T-helper 2 cell treated with Interferon-gamma antibody and Interleukin-4, amounts not matched to agents 100 ng/mL and 5 ng/mL, for 36 hours (primary cell): ENCODE measurements around the gene SSNA1. TPM values are rescaled to one million over a fixed set of nuclear protein-coding genes. Genes with fewer than 3 reads are reported as not detected.

Experiments used
- intact Hi-C: fragments of 100-400 bp; cut with micrococcal nuclease; formaldehyde crosslinking; loops from one replicate; pipeline ENCODE4 v1.15.1; 2023
- total RNA-seq: library from RNA; stranded (reverse); gene quantifications from 2 replicates; pipeline ENCODE4 v1.2.3, GENCODE V29; 2022

The SSNA1 gene
- total RNA-seq, 1 donor from 2014 or later: 88.3 TPM

DNA sequence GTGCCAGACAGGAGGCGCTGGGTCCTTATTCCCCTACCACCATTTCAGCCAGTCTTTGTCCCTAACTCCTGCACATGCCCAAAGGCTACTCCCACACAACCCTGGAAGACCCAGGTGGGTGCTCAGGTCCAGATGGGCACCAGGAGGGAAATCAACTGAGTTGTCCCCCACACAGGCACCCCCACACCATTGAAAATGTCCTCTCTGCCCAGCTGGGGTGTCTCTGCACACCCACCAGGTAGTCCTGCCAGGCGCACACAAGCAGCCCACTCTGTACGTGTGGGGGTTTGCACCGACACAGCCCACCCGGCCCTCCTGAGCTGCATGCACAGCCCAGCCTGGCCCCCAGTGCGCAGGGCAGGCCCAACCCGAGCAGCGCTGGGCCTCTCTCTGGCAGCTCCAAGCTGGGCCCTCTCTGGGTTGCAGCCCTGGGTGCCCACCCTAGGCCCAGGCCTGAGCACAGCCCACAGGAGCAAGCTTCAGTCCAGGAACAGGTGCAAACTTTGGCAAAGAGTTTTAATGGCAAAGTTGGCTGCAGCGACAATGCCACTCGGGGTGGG is 31.4 kb downstream of the SSNA1 start:
- intact Hi-C loops: loop anchor here (10.0 kb wide), 1 partner anchor 415 kb away; the partner anchor contains the start of gene RABL6

GRCh38 chr9:137220317-137221094 is 32.0 kb downstream of the SSNA1 start:
- intact Hi-C loops: loop anchor here (10.0 kb wide), 1 partner anchor 416 kb away; the partner anchor contains the start of gene RABL6

DNA sequence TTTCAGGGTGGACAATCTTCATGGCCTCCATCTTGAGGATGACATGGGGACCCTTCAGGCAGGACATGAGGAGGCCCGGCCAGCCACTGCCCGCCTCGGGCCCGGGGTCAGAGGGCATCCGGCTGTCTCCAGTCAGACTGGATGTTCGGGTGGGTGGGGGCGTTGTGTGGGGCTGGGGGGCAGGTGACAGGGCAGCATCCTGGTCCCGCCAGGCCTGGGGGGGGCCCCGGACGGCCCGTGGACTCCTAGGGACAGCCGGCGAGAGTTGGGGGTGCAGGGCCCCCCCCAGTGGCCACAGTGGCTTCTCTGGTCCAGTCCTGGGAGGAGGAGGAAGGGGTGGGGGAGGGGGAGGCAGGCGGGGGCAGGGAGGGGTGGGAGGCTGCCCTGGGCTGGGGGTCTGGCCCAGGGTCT is 32.6 kb downstream of the SSNA1 start:
- intact Hi-C loops: loop anchor here (10.0 kb wide), 1 partner anchor 416 kb away; the partner anchor contains the start of gene RABL6

GRCh38 chr9:137221506-137222111 is 33.1 kb downstream of the SSNA1 start:
- intact Hi-C loops: loop anchor here (2.0 to 10.0 kb wide), 3 partner anchors 33 to 417 kb away; partner anchors contain the start of genes NELFB and RABL6

- intact Hi-C loops: loop anchor here (1.0 to 10.0 kb wide), 8 partner anchors 17 to 418 kb away; partner anchors contain the start of genes ANAPC2, DPP7, NDOR1 and NELFB
Observed at GRCh38 chr9:137222190-137223077, 34.0 kb downstream of the SSNA1 start, which contains the start of gene RNF208. Gene RNF208, minus strand, starts transcription at chr9:137222240. Its CDS starts 1,028 bp downstream, at chr9:137221212.

GRCh38 chr9:137223078-137223970 is 34.8 kb downstream of the SSNA1 start:
- intact Hi-C loops: loop anchor here (1.0 to 10.0 kb wide), 8 partner anchors 18 to 419 kb away; partner anchors contain the start of genes ANAPC2, DPP7, NDOR1 and NELFB

DNA sequence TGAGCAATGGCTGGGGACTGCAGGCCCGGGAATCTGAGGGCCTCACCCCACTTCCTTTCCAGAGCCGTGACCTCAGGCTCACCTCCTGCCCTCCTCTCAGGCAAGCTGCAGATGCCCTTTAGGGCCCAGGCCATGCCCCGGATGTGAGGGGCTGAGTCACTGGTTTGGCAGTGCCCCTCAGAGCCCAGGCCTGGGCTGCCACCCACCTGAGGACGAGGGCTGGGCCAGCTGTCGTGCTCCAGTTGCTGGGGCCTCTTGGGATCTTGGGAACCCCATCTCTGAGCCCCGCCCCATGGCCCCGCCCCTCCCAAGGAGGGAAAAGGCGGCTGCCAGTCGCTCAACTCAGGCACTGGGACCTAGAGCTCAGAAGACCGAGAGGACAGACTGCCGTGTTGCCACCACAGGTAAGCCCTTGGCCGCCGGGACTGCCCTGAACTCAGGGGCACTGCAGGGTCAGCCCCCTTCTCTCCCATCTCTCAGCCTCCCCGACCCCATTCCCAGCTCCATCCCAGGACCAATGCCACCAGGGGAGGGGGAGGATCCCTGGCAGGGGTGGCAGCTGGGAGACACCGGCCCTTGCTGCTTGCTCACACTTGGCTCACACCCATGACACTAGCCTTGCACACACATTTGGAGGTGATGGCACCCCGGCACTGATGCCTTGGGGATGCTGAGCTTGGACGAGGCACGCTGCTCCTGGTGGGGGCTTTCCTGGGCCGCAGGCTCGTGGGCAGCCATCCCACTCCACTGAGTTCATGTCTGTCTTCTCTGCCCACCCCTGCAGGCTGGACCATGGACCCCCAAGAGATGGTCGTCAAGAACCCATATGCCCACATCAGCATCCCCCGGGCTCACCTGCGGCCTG is 36.6 kb downstream of the SSNA1 start, which contains the start of gene CYSRT1:
CYSRT1 (plus strand) TSS at position 345 of the 865 bp plus-strand sequence; CDS start at position 793, 448 bp downstream.
- intact Hi-C loops: loop anchor here (10.0 kb wide), 1 partner anchor 420 kb away; the partner anchor contains the start of gene RABL6

DNA sequence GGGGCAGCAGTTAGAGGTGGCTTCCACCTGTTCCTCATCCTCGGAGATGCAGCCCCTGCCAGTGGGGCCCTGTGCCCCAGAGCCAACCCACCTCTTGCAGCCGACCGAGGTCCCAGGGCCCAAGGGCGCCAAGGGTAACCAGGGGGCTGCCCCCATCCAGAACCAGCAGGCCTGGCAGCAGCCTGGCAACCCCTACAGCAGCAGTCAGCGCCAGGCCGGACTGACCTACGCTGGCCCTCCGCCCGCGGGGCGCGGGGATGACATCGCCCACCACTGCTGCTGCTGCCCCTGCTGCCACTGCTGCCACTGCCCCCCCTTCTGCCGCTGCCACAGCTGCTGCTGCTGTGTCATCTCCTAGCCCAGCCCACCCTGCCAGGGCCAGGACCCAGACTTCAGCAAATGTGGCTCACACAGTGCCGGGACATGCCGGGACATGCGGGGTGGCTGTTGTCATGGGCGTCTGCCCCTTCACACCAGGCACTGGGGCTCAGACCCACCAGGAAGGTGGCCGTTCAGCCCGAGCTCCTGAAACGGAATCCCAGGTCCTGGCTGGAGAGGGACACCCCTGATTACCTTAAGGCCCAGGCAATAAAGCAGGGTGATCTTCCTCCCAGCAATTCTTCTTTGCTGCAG is 37.3 kb downstream of the SSNA1 start:
- intact Hi-C loops: loop anchor here (10.0 kb wide), 1 partner anchor 421 kb away; the partner anchor contains the start of gene RABL6

DNA sequence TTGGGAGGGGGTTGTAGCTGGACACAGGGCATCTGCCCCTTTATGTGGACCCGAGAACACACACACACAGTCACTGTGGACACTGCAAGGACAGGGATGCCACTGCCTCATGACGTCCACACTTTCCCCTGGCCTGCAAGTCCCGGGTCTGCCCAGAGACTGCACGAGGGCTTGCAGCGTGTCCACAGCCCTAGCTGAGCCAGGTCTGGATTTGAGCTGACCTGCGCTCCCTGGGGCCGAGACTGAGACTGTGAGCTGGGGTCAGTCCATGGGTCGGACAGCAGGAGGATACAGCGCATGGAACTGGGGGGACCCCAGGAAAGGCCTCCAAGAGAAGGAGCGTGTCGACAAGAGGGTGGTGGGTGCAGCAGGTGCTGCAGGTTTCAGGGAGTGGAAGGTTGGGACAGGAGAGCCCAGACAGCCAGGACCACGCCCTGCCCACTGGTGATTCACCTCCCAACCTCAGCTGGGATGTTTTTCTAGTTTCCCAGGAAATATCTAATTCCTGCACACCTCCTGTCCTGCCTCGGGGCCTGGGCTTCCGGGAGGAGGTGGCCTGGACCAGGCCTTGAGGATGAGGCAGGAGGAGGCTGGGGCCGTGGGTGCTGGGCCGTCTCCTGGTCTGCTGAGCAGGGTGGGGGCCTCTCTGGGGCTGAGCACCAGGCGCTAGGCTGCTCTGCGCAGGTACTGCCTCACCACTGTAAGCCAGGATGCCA is 38.0 kb downstream of the SSNA1 start:
- intact Hi-C loops: loop anchor here (10.0 kb wide), 1 partner anchor 422 kb away; the partner anchor contains the start of gene RABL6

DNA sequence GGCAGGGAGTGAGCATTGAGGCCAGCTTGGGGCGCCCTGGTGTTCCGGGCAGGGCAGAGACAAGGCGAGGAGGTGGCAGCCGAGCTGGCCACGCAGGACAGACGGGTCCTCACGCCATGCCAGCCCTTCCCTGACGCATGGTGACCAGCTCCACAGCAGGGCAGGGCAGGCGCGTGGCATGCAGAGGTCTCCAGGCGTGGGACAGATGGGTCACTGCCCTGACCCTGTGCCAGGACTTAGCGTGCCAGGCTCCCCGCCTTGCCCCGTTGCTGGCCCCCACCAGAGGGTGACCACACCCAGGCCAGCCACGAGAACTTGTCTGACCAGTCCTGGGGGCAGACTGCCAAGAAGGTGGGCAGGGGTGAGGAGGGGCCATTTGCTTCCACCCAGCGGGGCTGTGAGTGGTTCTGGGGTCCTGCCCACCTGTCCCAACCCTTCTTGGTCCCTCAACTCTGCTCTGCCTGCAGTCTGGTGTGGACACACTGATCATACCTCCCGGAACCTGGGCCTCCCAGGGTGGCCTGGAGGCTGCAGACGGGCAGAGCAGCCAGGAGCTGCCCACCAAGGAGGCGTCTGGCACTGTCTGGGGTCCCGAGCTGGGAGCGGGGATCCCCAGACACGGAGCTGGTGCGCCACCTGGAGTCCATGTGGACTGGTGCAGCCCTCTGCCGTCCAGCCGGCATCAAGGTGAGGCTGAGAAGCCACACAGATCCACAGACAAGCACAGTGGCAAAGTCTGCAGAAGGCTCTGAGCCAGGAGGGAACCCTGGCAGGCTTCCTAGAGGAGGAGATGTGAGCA is 38.8 kb downstream of the SSNA1 start, which contains the start of gene RNF224:
RNF224 (plus strand) TSS at position 449 of the 799 bp plus-strand sequence. CDS start 834 bp downstream, outside the sequence.
- intact Hi-C loops: loop anchor here (10.0 kb wide), 1 partner anchor 422 kb away; the partner anchor contains the start of gene RABL6

DNA sequence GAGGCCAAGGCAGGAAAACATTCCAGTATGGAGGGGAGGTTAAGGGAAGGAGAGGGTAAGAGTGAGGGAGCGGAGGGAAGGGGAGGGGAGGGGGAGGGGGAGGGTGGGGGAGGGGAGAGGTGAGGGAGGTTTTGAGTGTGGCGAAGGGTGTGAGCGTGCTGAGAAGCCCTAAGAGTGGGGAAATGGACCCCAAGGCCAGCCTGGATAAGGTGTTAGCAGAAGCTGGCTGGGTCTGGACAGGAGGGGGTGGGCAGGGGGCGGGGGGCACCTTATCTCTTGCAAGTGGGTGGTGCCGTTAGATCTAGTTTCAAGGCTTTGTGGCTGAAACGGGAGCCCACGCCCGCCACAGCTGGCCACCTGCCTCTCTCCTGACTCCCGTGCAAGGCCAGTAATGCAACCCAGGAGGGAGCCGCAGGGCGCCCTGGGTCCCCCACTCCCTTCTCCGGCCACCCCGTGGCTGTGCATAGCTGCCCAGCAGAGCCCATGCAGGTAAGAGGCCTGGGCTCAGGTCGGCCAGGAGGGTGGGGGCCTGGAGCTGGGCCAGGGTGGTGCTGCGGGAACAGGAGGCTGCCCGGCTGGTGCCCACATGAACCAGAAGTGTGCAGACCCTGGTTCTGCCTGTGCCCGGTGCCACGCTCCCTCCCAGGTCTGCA is 39.5 kb downstream of the SSNA1 start:
- intact Hi-C loops: loop anchor here (10.0 kb wide), 1 partner anchor 423 kb away; the partner anchor contains the start of gene RABL6

- intact Hi-C loops: loop anchor here (10.0 kb wide), 1 partner anchor 424 kb away; the partner anchor contains the start of gene RABL6
Observed at GRCh38 chr9:137228506-137228967, 40.1 kb downstream of the SSNA1 start.

DNA sequence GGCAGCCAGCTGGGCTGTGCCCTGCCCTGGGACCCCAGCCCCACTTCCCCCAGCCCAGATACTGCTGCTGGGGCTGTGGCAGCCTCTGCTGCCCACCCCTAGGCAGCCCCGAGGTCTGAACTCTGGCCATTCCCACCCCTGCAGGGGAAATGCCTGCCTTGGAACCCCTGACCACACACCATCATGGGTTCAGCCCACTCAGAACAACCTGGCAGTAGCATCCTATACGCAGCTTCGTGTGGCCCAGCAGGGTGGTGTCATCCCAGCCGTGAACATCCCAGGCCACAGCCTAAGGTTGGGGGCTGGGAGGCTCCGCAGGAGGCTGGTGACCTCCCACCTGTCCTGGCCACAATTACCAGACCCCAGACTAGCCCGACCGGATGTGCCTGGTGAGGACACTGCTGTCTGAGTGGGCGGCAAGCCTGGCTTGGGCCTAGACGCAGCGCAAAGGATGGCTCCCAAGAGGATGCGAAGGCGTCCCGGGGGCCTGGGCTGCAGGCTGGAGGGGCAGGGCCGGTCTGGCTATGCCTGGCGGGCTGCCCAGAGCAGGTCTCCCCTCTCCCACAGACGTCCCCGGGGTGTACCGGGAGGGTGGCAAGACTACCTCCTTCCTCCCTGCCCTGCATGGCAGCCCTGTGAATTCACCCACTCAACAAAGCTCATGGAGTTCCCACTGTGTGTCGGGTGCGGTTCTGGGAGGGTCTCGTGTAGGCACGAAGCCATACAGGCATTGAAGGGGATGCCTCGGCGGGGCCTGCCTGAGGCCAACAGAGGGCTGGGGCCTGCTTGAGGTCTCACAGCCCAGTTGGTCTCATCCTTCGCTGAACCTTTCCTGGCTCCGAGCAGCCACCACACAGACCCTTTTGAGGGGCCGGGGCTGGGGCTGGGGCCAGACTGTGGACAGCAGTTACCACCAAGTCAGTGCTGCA is 40.8 kb downstream of the SSNA1 start:
- intact Hi-C loops: loop anchor here (10.0 kb wide), 1 partner anchor 424 kb away; the partner anchor contains the start of gene RABL6
